ENCODE data around the gene LEMD2.

Gene LEMD2

GRCh38 chr6:33818293-33818692 is 29.4 kb upstream of the LEMD2 start:
- no peak for DNase-seq

- no peak for DNase-seq
Observed at GRCh38 chr6:33817489-33817888, 28.6 kb upstream of the LEMD2 start.

- DNase-seq: no peak
Observed at GRCh38 chr6:33816911-33817310, 28.0 kb upstream of the LEMD2 start.

DNA sequence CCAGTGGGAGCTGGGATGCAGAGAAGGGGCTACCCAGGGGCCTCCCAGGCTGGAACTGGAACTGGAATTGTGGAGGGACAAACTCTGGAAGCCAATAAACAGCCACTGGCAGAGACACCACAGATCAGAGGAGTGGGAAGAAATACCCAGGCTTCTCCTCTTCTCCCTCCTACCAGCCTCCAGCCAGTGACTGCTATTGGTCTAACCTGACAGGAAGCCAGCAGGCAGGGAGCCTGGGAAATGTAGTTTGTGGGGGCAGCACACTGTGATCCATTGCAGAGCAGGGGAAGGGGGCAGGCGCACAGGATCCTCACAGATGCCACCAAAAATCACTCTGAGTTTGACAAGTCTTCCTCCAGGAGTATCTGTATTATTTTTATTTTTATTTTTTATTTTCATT is 26.9 kb upstream of the LEMD2 start:
- no peak for DNase-seq

GRCh38 chr6:33813990-33814985 is 25.4 kb upstream of the LEMD2 start:
- no peak for DNase-seq

- DNase-seq: no peak
Observed at GRCh38 chr6:33813246-33813904, 24.4 kb upstream of the LEMD2 start.

GRCh38 chr6:33812669-33813068 is 23.7 kb upstream of the LEMD2 start:
- no peak for DNase-seq

DNA sequence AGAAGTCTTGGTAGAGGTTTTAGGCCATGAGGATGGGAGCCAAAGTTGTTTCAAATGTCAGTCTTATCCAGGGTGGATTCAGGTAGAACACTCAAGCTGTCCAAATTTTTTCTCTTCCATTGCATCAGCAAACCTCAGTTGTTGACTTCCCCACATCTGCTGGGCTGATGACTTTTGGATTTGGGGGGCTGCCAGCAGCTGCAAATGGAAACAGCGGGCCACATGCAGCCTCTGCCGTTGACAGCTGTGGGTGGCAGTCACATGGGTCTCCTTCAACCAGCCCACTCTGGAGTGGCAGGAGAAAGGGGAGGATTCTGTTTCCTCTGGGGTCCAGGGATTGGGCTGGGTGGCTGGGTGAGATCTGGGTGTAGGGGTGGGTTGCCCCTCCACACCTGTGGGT is 20.7 kb upstream of the LEMD2 start:
- no peak for DNase-seq

GRCh38 chr6:33808641-33809180 is 19.8 kb upstream of the LEMD2 start:
- DNase-seq: no peak

- no peak for DNase-seq
Observed at GRCh38 chr6:33807606-33808005, 18.7 kb upstream of the LEMD2 start.

- DNase-seq: no peak
Observed at GRCh38 chr6:33806841-33807240, 17.9 kb upstream of the LEMD2 start.

DNA sequence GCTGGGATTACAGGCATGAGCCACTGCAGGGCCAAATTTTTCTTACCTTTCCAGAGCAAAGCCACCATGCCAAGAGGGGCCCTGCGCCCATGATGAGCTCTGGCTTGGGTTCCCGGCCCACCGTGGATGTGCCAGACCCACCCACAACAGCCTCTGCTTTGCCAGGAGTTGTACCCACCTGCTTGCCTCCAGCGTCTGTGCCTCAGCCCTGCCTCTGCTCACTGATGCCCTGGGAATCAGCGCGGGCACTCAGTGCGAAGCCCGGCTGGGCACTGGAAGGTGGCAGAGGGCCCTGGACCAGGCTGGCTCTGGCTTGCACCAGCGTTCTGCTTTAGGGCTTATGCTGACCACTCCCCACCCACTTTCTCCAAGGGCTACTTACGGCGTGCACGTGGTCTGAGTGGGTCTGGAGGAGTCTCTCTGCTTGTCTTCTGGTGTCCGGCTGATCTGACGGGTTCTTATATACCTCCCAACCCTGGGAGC is 14.7 kb upstream of the LEMD2 start, which contains the start of gene MLN:
TSS of gene MLN (minus strand) at position 433 of the 483 bp plus-strand sequence. CDS start 2,840 bp downstream, outside the sequence.
- no peak for DNase-seq

DNA sequence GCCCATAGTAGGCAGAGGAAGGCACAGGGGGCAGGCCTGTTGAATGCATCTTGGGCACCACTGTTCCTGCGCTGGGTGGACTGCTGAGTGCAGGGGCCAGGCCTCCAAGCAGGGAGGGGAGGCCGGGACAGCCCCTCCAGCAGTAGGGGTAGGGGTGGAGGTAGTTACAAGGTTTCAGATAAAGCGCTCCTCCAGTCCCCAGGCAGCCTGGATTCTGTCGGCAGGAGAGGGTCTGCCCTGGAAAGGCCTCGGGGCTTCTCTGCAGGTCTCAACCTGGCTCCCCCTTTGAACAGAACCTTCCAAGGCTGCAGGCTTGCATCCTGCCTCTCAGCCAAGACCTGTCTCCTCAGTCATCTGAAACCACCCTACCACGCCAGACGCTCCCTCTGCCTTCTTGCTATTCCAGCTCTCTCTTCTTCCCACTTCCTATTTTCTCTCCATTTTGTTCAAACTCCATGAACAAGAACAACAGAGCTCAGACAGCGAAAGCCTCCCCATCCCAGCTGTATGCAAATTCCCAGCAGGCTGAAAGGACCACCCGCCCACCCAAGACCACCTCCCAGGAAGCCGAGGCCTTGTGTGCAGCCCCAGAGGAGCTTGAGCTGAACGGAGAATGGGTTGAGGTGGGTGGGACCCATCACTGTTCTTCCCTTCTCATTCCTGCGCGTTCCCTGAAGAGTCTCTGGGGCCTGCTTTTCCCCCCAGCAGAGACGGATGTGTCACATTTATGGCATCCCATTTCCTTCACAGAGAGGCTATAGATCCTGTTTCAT is 13.4 kb upstream of the LEMD2 start:
- no peak for DNase-seq

DNA sequence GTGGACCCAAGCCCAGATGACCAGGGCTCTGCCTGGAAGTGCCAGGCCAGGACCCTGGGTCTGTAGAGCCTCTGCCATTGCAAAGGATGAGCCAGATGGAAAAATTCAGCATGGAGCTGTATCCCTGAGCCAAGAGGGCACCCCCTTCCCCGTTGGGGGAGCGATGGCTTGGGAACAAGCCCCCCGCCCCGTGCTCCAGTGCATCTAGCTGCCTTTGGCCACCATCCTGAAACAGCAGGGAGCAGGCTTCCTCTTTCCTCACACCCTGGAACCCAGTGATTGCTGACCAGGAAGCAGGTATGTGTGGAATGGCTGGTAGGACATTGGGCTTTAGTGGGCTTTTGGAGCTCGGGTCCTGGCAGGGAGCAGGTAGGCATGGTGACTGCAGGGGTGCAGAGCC is 12.7 kb upstream of the LEMD2 start:
- no peak for DNase-seq

- DNase-seq: no peak
Observed at GRCh38 chr6:33800248-33800969, 11.5 kb upstream of the LEMD2 start.

- DNase-seq: no peak
Observed at GRCh38 chr6:33799454-33800113, 10.7 kb upstream of the LEMD2 start.

GRCh38 chr6:33798343-33798848 is 9.5 kb upstream of the LEMD2 start:
- DNase-seq: no peak

- DNase-seq: no peak
Observed at GRCh38 chr6:33797626-33798342, 8.9 kb upstream of the LEMD2 start.

- DNase-seq: no peak
Observed at GRCh38 chr6:33794910-33795623, 6.1 kb upstream of the LEMD2 start.

GRCh38 chr6:33792981-33793380 is 4.1 kb upstream of the LEMD2 start:
- no peak for DNase-seq

Measured in NK-92 treated with Interleukin-12 subunit alpha and Interleukin-12 subunit beta, amount 100 ng/mL, for 24 hours (cell line).